GM12878 (cell line): Measurements from ENCODE around the gene NSUN5. TPM values are rescaled to one million over a fixed set of nuclear protein-coding genes. Genes with fewer than 3 reads are reported as not detected.

Experiments used
- ATAC-seq: fragments of 200-7000 bp; cut with Tn5 transposase; 3 replicates; pipeline ENCODE4 v1.9.1; 2020; ENCODE audit warnings: mild to moderate bottlenecking, moderate library complexity
- BruUV-seq: library from RNA; stranded (reverse); fragments of 400-500 nt; replicated peaks from 2 replicates; lab custom pipeline; 2021; lab: Mats Ljungman, UMichigan
- CTCF ChIA-PET: fragments of 300-600 bp; sonication (Branson Sonifier 250); formaldehyde crosslinking; extraction: SDS; loops from one replicate; lab custom pipeline; 2021; ENCODE audit warnings: inconsistent platforms; lab: Yijun Ruan, JAX
- POLR2A ChIA-PET: fragments of 350-600 bp; formaldehyde crosslinking; extraction: SDS; loops from one replicate; lab custom pipeline; 2021; ENCODE audit warnings: inconsistent platforms; lab: Charles Lee
- RAD21 ChIA-PET: fragments of 300-600 bp; sonication (Branson Sonifier 250); formaldehyde crosslinking; loops from one replicate; lab custom pipeline; 2023; ENCODE audit warnings: antibody characterized with exemption; ENCODE audit not compliant: unreplicated experiment; lab: Charles Lee
- SMC1A ChIA-PET: fragments of 300-600 bp; sonication (Branson Sonifier 250); formaldehyde crosslinking; loops from one replicate; lab custom pipeline; 2023; ENCODE audit not compliant: unreplicated experiment, uncharacterized antibody; lab: Charles Lee
- DNase-seq: peaks from one replicate; pipeline ENCODE4 v3.0.0-alpha.2; 2011; ENCODE audit warnings: low read depth, low spot score
- FAIRE-seq: peaks from 3 replicates; lab custom pipeline; 2011; peaks lifted over from hg19 to GRCh38; lab: Jason Lieb, UNC
- H2AFZ ChIP-seq: 2 replicates; pipeline ENCODE4 v1.6.0; 2011; ENCODE audit warnings: low read depth, low read length, control low read depth; ENCODE audit not compliant: control insufficient read depth
- H3K27ac ChIP-seq: 2 replicates; pipeline ENCODE4 v1.5.1; 2011; ENCODE audit warnings: control low read depth; ENCODE audit not compliant: control insufficient read depth, insufficient read depth
- H3K27me3 ChIP-seq, 2 experiments: replicated peaks in 1 of 2; 2 replicates each; pipeline versions ENCODE4 v1.6.0 to v1.6.1; 2011; ENCODE audit warnings: low read length in 1 of 2; ENCODE audit not compliant: control insufficient read depth in 2 of 2, insufficient read depth in 2 of 2
- H3K36me3 ChIP-seq, 2 experiments: 2 replicates each; pipeline ENCODE4 v1.5.1; 2011; ENCODE audit warnings: low read length in 1 of 2; ENCODE audit not compliant: control insufficient read depth in 2 of 2, insufficient read depth in 2 of 2
- H3K4me1 ChIP-seq: 2 replicates; pipeline ENCODE4 v1.6.1; 2011; ENCODE audit warnings: mild to moderate bottlenecking, low read length, moderate library complexity, mixed read lengths; ENCODE audit not compliant: control insufficient read depth, insufficient read depth
- H3K4me2 ChIP-seq: 2 replicates; pipeline ENCODE4 v1.6.0; 2011; ENCODE audit warnings: control low read depth; ENCODE audit not compliant: control insufficient read depth, insufficient read depth
- H3K4me3 ChIP-seq: fragments of 200-600 bp; sonication (generic); 2 replicates; pipeline ENCODE4 v1.5.1; 2016
- H3K79me2 ChIP-seq: 2 replicates; pipeline ENCODE4 v1.6.0; 2011; ENCODE audit warnings: low read length; ENCODE audit not compliant: control insufficient read depth, insufficient read depth
- H3K9ac ChIP-seq: 2 replicates; pipeline ENCODE4 v1.8.0; 2011; ENCODE audit warnings: low read length, control low read depth, mixed read lengths; ENCODE audit not compliant: control insufficient read depth, insufficient read depth
- H3K9me3 ChIP-seq: replicated peaks from 3 replicates; pipeline ENCODE4 v1.5.1; 2011; ENCODE audit warnings: mild to moderate bottlenecking, low read length; ENCODE audit not compliant: control insufficient read depth, insufficient read depth
- H4K20me1 ChIP-seq: 2 replicates; pipeline ENCODE4 v1.6.0; 2011; ENCODE audit not compliant: control insufficient read depth, insufficient read depth
- BHLHE40 ChIP-seq, 2 experiments: fragments of 450-650 bp in 1 of 2; IDR thresholded peaks; 2 replicates each; pipeline ENCODE4 v1.6.1; 2011 to 2017; ENCODE audit warnings: low read depth in 2 of 2, borderline replicate concordance in 1 of 2, improper control_type of control experiment in 1 of 2, low read length in 1 of 2, mild to moderate bottlenecking in 1 of 2
- BMI1 ChIP-seq: fragments of 450-650 bp; IDR thresholded peaks from 2 replicates; pipeline ENCODE4 v1.6.1; 2016; ENCODE audit warnings: mild to moderate bottlenecking, moderate library complexity, borderline replicate concordance
- CHD2 ChIP-seq: IDR thresholded peaks from 2 replicates; pipeline ENCODE4 v1.6.1; 2011; ENCODE audit warnings: low read depth, low read length, improper control_type of control experiment, borderline replicate concordance
- CHD4 ChIP-seq: fragments of 200-600 bp; sonication (generic); IDR thresholded peaks from 2 replicates; pipeline ENCODE4 v1.6.1; 2016; ENCODE audit warnings: mild to moderate bottlenecking
- ELK1 ChIP-seq: IDR thresholded peaks from 2 replicates; pipeline ENCODE4 v1.6.1; 2012; ENCODE audit warnings: low read depth, low read length, improper control_type of control experiment
- ESRRA ChIP-seq: IDR thresholded peaks from 2 replicates; pipeline ENCODE4 v1.6.1; 2012; ENCODE audit warnings: mild to moderate bottlenecking, low read length, improper control_type of control experiment
- FOXM1 ChIP-seq: IDR thresholded peaks from 2 replicates; pipeline ENCODE4 v1.6.1; 2012; ENCODE audit warnings: low read depth, mild to moderate bottlenecking, inconsistent platforms, low read length, moderate library complexity
- HDAC2 ChIP-seq: fragments of 200-600 bp; sonication (generic); IDR thresholded peaks from 2 replicates; pipeline ENCODE4 v1.6.1; 2017
- HDAC6 ChIP-seq: fragments of 200-600 bp; sonication (generic); IDR thresholded peaks from one replicate; pipeline ENCODE4 v1.8.0; 2017; ENCODE audit warnings: antibody characterized with exemption; ENCODE audit not compliant: unreplicated experiment
- PAX8 ChIP-seq: fragments of 450-650 bp; IDR thresholded peaks from 2 replicates; pipeline ENCODE4 v1.6.1; 2017; ENCODE audit warnings: mild to moderate bottlenecking, moderate library complexity
- RELB ChIP-seq: fragments of 450-650 bp; IDR thresholded peaks from 2 replicates; pipeline ENCODE4 v1.6.1; 2017; ENCODE audit warnings: low read depth, mild to moderate bottlenecking, moderate library complexity
- SREBF1 ChIP-seq: IDR thresholded peaks from 2 replicates; pipeline ENCODE4 v1.6.1; 2012; ENCODE audit warnings: mild to moderate bottlenecking, low read length
- SUZ12 ChIP-seq: fragments of 200-600 bp; sonication (generic); IDR thresholded peaks from one replicate; pipeline ENCODE4 v1.6.1; 2018; ENCODE audit warnings: antibody characterized with exemption, mild to moderate bottlenecking; ENCODE audit not compliant: unreplicated experiment
- ZNF217 ChIP-seq: fragments of 450-650 bp; IDR thresholded peaks from 2 replicates; pipeline ENCODE4 v1.6.1; 2017; ENCODE audit warnings: antibody characterized with exemption, mild to moderate bottlenecking
- WGBS: methylation state at CpG from one replicate; pipeline ENCODE4 v1.1.6; 2016; ENCODE audit warnings: low lambda C conversion rate; ENCODE audit not compliant: insufficient replicate concordance, insufficient coverage; ENCODE audit errors: missing lambda C conversion rate; 5-methylcytosine and 5-hydroxymethylcytosine counted together
- in situ Hi-C: fragments of 300-500 bp; cut with MboI; formaldehyde crosslinking; loops from 9 replicates; pipeline ENCODE4 v1.14.3; 2018; ENCODE audit warnings: mixed read lengths
- intact Hi-C: fragments of 100-400 bp; cut with micrococcal nuclease; formaldehyde crosslinking; loops from one replicate; pipeline ENCODE4 v1.14.2; 2022; ENCODE audit not compliant: unreplicated experiment
- polyA plus RNA-seq, 11 experiments: library from polyadenylated mRNA; depleted of rRNA in 4 of 11; unstranded in 6 of 11; stranded (reverse) in 5 of 11; fragments of >200 nt; fragmentation: Nextera tagmentation in 4 of 11; fragmentation: Illumina TruSeq in 1 of 11; extraction: Ambion mirVana in 4 of 11; extraction: Trizol in 1 of 11; gene quantifications; 1 replicate in 1 of 11; 2 replicates in 10 of 11; pipeline versions ENCODE4 v1.2.1 to v1.2.3, GENCODE V29; 2011 to 2016; ENCODE audit warnings: inconsistent platforms in 2 of 11, missing spikeins in 2 of 11, low read depth in 1 of 11
- total RNA-seq, 4 experiments: library from RNA; depleted of rRNA in 3 of 4; stranded (reverse); fragments of >200 nt in 3 of 4; fragmentation: Illumina TruSeq in 1 of 4; extraction: Trizol in 1 of 4; gene quantifications; 2 replicates each; pipeline versions ENCODE4 v1.2.1 to v1.2.3, GENCODE V29; 2013 to 2021
- TF ChIP-seq, protein P1 (sequence below): fragments of 450-650 bp; formaldehyde crosslinking; IDR thresholded peaks from 2 replicates; pipeline ENCODE4 v1.4.0; 2022; ENCODE audit warnings: mild to moderate bottlenecking, moderate library complexity

The NSUN5 gene
- total and polyA plus RNA-seq, 10 of the 15 experiments (the other 5 are each of a cell fraction or from before 2014, with no cell fraction given) = 2.0 to 63.4 (median 38.2) TPM

DNA sequence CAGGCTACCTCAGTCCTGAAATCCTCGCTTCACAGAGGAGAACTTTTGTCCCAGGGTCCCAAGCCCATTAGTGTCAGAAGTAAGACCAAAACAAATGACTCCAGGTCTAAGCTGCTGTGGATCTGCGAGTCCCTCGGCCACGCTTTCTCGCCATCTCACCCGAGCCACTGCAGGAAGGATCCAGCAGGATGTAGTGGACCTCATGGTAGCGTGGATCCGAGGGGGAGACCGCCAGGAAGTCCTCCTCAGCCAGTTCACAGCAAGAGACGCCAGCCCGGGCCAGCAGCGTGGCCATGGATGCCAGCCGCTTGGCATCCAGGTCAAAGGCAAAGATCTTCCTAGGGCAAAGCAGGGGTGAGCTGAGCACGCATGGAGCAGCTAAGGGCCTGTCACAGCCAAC is 4.6 kb downstream of the NSUN5 start:
- CTCF ChIA-PET = interaction anchor here (1.3 kb wide), 1 partner anchor 147 kb away, joined by 4 read pairs; no protein-coding TSS in a partner anchor
- no peak for DNase-seq
- no peak for TF ChIP-seq SUZ12
- no peak for TF ChIP-seq PAX8
- no peak for TF ChIP-seq SREBF1
- TF ChIP-seq ELK1 = no peak
- no peak for TF ChIP-seq RELB
- TF ChIP-seq ESRRA = no peak
- no peak for TF ChIP-seq HDAC6
- TF ChIP-seq, protein P1, sequence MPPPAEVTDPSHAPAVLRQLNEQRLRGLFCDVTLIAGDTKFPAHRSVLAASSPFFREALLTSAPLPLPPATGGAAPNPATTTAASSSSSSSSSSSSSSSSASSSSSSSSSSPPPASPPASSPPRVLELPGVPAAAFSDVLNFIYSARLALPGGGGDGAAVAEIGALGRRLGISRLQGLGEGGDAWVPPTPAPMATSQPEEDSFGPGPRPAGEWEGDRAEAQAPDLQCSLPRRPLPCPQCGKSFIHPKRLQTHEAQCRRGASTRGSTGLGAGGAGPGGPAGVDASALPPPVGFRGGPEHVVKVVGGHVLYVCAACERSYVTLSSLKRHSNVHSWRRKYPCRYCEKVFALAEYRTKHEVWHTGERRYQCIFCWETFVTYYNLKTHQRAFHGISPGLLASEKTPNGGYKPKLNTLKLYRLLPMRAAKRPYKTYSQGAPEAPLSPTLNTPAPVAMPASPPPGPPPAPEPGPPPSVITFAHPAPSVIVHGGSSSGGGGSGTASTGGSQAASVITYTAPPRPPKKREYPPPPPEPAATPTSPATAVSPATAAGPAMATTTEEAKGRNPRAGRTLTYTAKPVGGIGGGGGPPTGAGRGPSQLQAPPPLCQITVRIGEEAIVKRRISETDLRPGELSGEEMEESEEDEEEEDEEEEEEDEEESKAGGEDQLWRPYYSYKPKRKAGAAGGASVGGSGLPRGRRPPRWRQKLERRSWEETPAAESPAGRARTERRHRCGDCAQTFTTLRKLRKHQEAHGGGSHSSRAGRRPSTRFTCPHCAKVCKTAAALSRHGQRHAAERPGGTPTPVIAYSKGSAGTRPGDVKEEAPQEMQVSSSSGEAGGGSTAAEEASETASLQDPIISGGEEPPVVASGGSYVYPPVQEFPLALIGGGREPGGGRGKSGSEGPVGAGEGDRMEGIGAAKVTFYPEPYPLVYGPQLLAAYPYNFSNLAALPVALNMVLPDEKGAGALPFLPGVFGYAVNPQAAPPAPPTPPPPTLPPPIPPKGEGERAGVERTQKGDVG (CRISPR knock-in tag) = no peak
- TF ChIP-seq HDAC2 = no peak
- no peak for TF ChIP-seq FOXM1
- no peak for TF ChIP-seq ZNF217
- no peak for TF ChIP-seq BHLHE40 (IDR thresholded peaks at IDR 0.05; ENCODE audit: borderline replicate concordance in 1 of 2, low read depth in 2 of 2, low read length in 1 of 2)
- no peak for TF ChIP-seq BMI1
- TF ChIP-seq CHD2 = no peak
- TF ChIP-seq CHD4 = no peak
- Histone ChIP-seq H3K9ac (no peak overlapping the region), H3K9me3 (no peaks in the 10 kb centered on the region), H3K27ac (no peak overlapping the region), H3K27me3 (no peaks in the 10 kb centered on the region), H3K4me3 (no peak overlapping the region), H3K4me1 (no peaks in the 10 kb centered on the region; the same call in 1 of the 2 replicates), H4K20me1 (no peaks in the 10 kb centered on the region), H2AFZ (no peak overlapping the region), H3K4me2 (no peak overlapping the region), H3K79me2 (peaks cover 20% of the 10 kb centered on the region), H3K36me3 (peaks cover 9 to 10% of the 10 kb centered on the region in 2 experiments; a peak in 3 of 4 replicates)
- FAIRE-seq = no peak
- no peak for ATAC-seq
- RAD21 ChIA-PET = no interaction called here
- intact Hi-C loops (no loop called here), in situ Hi-C loops (no loop called here)
- no TSS peak for BruUV-seq
- SMC1A ChIA-PET = no interaction called here
- WGBS = 93% methylated on average over 14 of the region's 14 CpGs
- POLR2A ChIA-PET = no interaction called here
